HCT116 (cell line): Measurements from ENCODE around the gene NUF2. TPM values are rescaled to one million over a fixed set of nuclear protein-coding genes. Genes with fewer than 3 reads are reported as not detected.

ENCODE experiments used
- ATAC-seq: fragments of 200-7000 bp; cut with Tn5 transposase; 2 replicates; pipeline ENCODE4 v1.9.1; 2020; ENCODE audit warnings: mild to moderate bottlenecking, moderate library complexity
- BruUV-seq: library from RNA; stranded (reverse); fragments of 400-500 nt; replicated peaks from 2 replicates; lab custom pipeline; 2021; lab: Mats Ljungman, UMichigan
- CTCF ChIA-PET: fragments of 300-600 bp; sonication (Branson Sonifier 250); formaldehyde crosslinking; loops from one replicate; lab custom pipeline; 2021; ENCODE audit warnings: antibody characterized with exemption; lab: Charles Lee
- POLR2A ChIA-PET: fragments of 300-600, 350-600 bp; sonication (Branson Sonifier 250); formaldehyde crosslinking; loops from one replicate; lab custom pipeline; 2021; ENCODE audit warnings: antibody characterized with exemption; lab: Charles Lee
- RAD21 ChIA-PET, 2 experiments: fragments of 300-600 bp; sonication (Branson Sonifier 250); formaldehyde crosslinking; loops; one replicate each; lab custom pipeline; 2023; ENCODE audit warnings: low total read pairs in 2 of 2; ENCODE audit not compliant: uncharacterized antibody in 2 of 2, unreplicated experiment in 2 of 2, low non-redundant PET in 1 of 2; lab: Charles Lee
- DNase-seq: peaks from one replicate; pipeline ENCODE4 v3.0.0-alpha.2; 2010; ENCODE audit warnings: low read depth, low spot score
- H2AFZ ChIP-seq: fragments of 200-600 bp; shearing (Covaris generic), sonication (generic); 2 replicates; pipeline ENCODE4 v1.6.1; 2017; ENCODE audit warnings: low read depth, mixed run types, mixed read lengths, antibody characterized with exemption, low read length; ENCODE audit not compliant: poor library complexity, severe bottlenecking
- H3K27ac ChIP-seq: 2 replicates; pipeline ENCODE4 v1.5.1; 2012; ENCODE audit warnings: low read depth, low read length
- H3K27me3 ChIP-seq: fragments of 200-600 bp; sonication (generic); 2 replicates; pipeline ENCODE4 v1.6.1; 2016; ENCODE audit warnings: mixed run types, low read length, mixed read lengths; ENCODE audit not compliant: insufficient read depth
- H3K36me3 ChIP-seq, 2 experiments: fragments of 200-500 bp in 1 of 2; fragments of 200-600 bp in 1 of 2; sonication (Bioruptor generic) in 1 of 2; sonication (generic) in 1 of 2; 2 replicates each; pipeline versions ENCODE4 v1.5.1 to v1.6.1; 2014 to 2016; ENCODE audit warnings: low read length in 2 of 2, inconsistent platforms in 1 of 2, mixed read lengths in 1 of 2, mixed run types in 1 of 2; ENCODE audit not compliant: insufficient read depth in 2 of 2, control insufficient read depth in 1 of 2
- H3K4me1 ChIP-seq, 2 experiments: fragments of 200-600 bp in 1 of 2; sonication (generic) in 1 of 2; 2 replicates each; pipeline versions ENCODE4 v1.5.1 to v1.6.1; 2012 to 2017; ENCODE audit warnings: low read length in 2 of 2, inconsistent platforms in 1 of 2, mild to moderate bottlenecking in 1 of 2, mixed read lengths in 1 of 2, mixed run types in 1 of 2, moderate library complexity in 1 of 2; ENCODE audit not compliant: insufficient read depth in 2 of 2, control insufficient read depth in 1 of 2
- H3K4me2 ChIP-seq: fragments of 200-600 bp; sonication (generic); 2 replicates; pipeline ENCODE4 v1.6.1; 2017; ENCODE audit warnings: mixed run types, low read length, mixed read lengths
- H3K4me3 ChIP-seq, 2 experiments: fragments of 200-600 bp in 1 of 2; sonication (generic) in 1 of 2; replicated peaks in 1 of 2; 2 replicates each; pipeline ENCODE4 v1.5.1; 2011 to 2016; ENCODE audit warnings: low read length in 2 of 2, control low read depth in 1 of 2, low read depth in 1 of 2, mild to moderate bottlenecking in 1 of 2, mixed read lengths in 1 of 2, mixed run types in 1 of 2
- H3K79me2 ChIP-seq: fragments of 200-600 bp; sonication (generic); 2 replicates; pipeline ENCODE4 v1.6.1; 2017; ENCODE audit warnings: mild to moderate bottlenecking, mixed run types, low read length, moderate library complexity, mixed read lengths; ENCODE audit not compliant: insufficient read depth
- H3K9ac ChIP-seq: fragments of 200-600 bp; sonication (generic); 2 replicates; pipeline ENCODE4 v1.6.1; 2016; ENCODE audit warnings: low read length, mixed read lengths
- H3K9me2 ChIP-seq: fragments of 200-600 bp; sonication (generic), shearing (Covaris generic); 2 replicates; pipeline ENCODE4 v1.6.1; 2017; ENCODE audit warnings: mixed run types, mild to moderate bottlenecking, moderate library complexity; ENCODE audit not compliant: insufficient read depth
- H3K9me3 ChIP-seq, 2 experiments: fragments of 200-500 bp in 1 of 2; fragments of 200-600 bp in 1 of 2; sonication (Bioruptor generic) in 1 of 2; sonication (generic) in 1 of 2; 2 replicates each; pipeline ENCODE4 v1.6.1; 2014 to 2017; ENCODE audit warnings: low read length in 2 of 2, mixed read lengths in 2 of 2, inconsistent platforms in 1 of 2, low read depth in 1 of 2, mild to moderate bottlenecking in 1 of 2, mixed run types in 1 of 2, moderate library complexity in 1 of 2; ENCODE audit not compliant: control insufficient read depth in 1 of 2, insufficient read depth in 1 of 2
- H4K20me1 ChIP-seq: fragments of 200-600 bp; sonication (generic), shearing (Covaris generic); 2 replicates; pipeline ENCODE4 v1.6.1; 2017; ENCODE audit warnings: mixed run types, mild to moderate bottlenecking, moderate library complexity; ENCODE audit not compliant: insufficient read depth
- CTCF ChIP-seq, 3 experiments: fragments of 200-600 bp in 1 of 3; sonication (generic) in 1 of 3; IDR thresholded peaks in 2 of 3; conservative IDR thresholded peaks in 1 of 3; 2 replicates each; pipeline ENCODE4 v1.5.1; 2012 to 2017; ENCODE audit warnings: low read depth in 2 of 3, low read length in 2 of 3, antibody characterized with exemption in 1 of 3, borderline replicate concordance in 1 of 3, control low read depth in 1 of 3, mild to moderate bottlenecking in 1 of 3, mixed read lengths in 1 of 3, mixed run types in 1 of 3, moderate library complexity in 1 of 3; ENCODE audit not compliant: insufficient read depth in 1 of 3
- EGR1 ChIP-seq: IDR thresholded peaks from 2 replicates; pipeline ENCODE4 v1.6.1; 2012; ENCODE audit warnings: low read depth
- ELF1 ChIP-seq: IDR thresholded peaks from 2 replicates; pipeline ENCODE4 v1.6.1; 2012; ENCODE audit warnings: low read depth, borderline replicate concordance
- JUND ChIP-seq: IDR thresholded peaks from 2 replicates; pipeline ENCODE4 v1.6.1; 2012
- POLR2AphosphoS5 ChIP-seq: IDR thresholded peaks from 2 replicates; pipeline ENCODE4 v1.6.1; 2011; ENCODE audit warnings: mild to moderate bottlenecking, low read depth, low read length, moderate library complexity
- RAD21 ChIP-seq: IDR thresholded peaks from 2 replicates; pipeline ENCODE4 v1.6.1; 2012; ENCODE audit warnings: low read depth, mild to moderate bottlenecking
- SIN3A ChIP-seq: IDR thresholded peaks from 2 replicates; pipeline ENCODE4 v1.6.1; 2012; ENCODE audit warnings: low read depth
- SRF ChIP-seq: IDR thresholded peaks from 2 replicates; pipeline ENCODE4 v1.6.1; 2012; ENCODE audit warnings: low read depth
- ZNF274 ChIP-seq: fragments of 200-500 bp; sonication (Bioruptor generic); IDR thresholded peaks from 2 replicates; pipeline ENCODE4 v1.6.1; 2014; ENCODE audit warnings: mild to moderate bottlenecking, low read depth, low read length, inconsistent platforms
- intact Hi-C: fragments of 100-400 bp; cut with micrococcal nuclease; formaldehyde crosslinking; loops from 2 replicates; pipeline ENCODE4 v1.10.0; 2022
- total RNA-seq: library from RNA; stranded (reverse); gene quantifications from one replicate; pipeline ENCODE4 v1.2.1, GENCODE V29; 2021; ENCODE audit not compliant: unreplicated experiment

NUF2 gene
- total RNA-seq, 1 experiment from 2014 or later = 37.6 TPM

DNA sequence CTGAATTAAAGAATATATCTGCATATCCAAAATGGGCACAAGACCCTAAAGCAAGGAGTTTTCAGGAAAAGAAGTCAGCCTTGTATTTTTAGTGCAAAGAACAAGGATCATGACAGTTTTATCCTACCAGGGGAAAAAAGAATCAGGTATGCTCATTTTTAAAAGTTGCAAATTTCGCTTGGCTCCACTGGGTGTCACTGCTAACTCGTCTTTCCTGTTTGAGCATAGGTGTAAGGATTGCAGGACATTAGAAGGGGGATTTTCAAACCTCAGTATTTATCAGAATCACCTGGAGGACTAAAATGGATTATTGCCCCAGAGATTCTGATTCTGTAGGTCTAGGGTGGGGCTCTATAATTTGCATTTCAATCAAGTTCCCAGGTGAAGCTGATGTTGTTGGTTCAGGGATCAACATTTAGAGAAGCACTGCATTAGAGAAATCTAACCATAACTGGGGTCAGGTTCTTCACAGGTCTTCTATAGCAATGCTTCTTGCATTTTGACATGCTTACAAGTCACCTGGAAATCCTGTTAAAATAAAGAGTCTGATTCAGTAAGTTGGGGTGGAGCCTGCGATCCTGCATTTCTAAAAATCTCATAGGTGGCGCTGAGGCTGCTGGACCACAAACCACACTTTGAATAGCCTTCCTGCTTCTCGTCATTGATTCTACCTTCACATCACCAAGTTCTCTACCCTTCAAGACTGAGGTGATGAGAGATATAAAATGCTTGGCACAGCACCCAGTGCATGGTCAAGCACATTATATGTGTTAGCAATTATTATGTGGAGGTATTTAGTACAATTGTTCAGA, 39.6 kb downstream of the NUF2 start:
- TF ChIP-seq ZNF274 (no peak), CTCF (IDR thresholded peaks at IDR 0.05 in 2 of 3, conservative IDR thresholded peaks at IDR 0.05 in 1 of 3; ENCODE audit: borderline replicate concordance in 1 of 3, insufficient read depth in 1 of 3, low read depth in 2 of 3, low read length in 2 of 3) (peak; percentile 44 to 65 (median 50); a peak in 5 of 6 replicates), JUND (no peak), POLR2AphosphoS5 (no peak), RAD21 (peak; percentile 74), SIN3A (no peak), EGR1 (no peak), ELF1 (no peak), SRF (no peak)
- Histone ChIP-seq H3K4me1 (peaks cover 0 to 6% of the 10 kb centered on the region in 2 experiments; a peak in 1 of 4 replicates), H2AFZ (peak overlapping the region; percentile 55), H3K4me3 (no peak overlapping the region), H3K27me3 (0 out of 2 replicates have a peak, but pooled peaks cover 5% of the 10 kb centered on the region), H3K9me3 (no peaks in the 10 kb centered on the region), H3K9me2 (no peaks in the 10 kb centered on the region), H3K9ac (no peak overlapping the region), H3K79me2 (no peaks in the 10 kb centered on the region), H4K20me1 (no peaks in the 10 kb centered on the region), H3K36me3 (no peaks in the 10 kb centered on the region), H3K27ac (no peak overlapping the region), H3K4me2 (peak overlapping the region; percentile 27)
- ChIA-PET RAD21 (no interaction called here), POLR2A (no interaction called here), CTCF (interaction anchor here (1.0 kb wide), 1 partner anchor 20 kb away, joined by 3 read pairs; no protein-coding TSS in a partner anchor)
- BruUV-seq = no TSS peak
- intact Hi-C loops = loop anchor here (1.0 to 5.0 kb wide), 2 partner anchors 1256 to 1714 kb away; no protein-coding TSS in a partner anchor
- peak; percentile 15 for DNase-seq
- ATAC-seq = peak; percentile 88
